Left lobe of liver (tissue), 2 donors: ENCODE data around the gene NUFIP1. TPM values are rescaled to one million over a fixed set of nuclear protein-coding genes. Genes with fewer than 3 reads are reported as not detected.

ENCODE experiments used
- ATAC-seq: fragments of 200-7000 bp; cut with Tn5 transposase; one replicate; pipeline ENCODE4 v1.9.1; 2020; ENCODE audit warnings: mild to moderate bottlenecking, moderate library complexity
- DNase-seq: peaks from one replicate; pipeline ENCODE4 v3.0.0-alpha.2; 2020; ENCODE audit warnings: low spot score
- total RNA-seq: library from RNA; stranded (reverse); gene quantifications from one replicate; pipeline ENCODE4 v1.2.1, GENCODE V29; 2021
- donor health status: DM: no; HTN: no; CAD: no; lungs with moderate emphysema.
- donor health status: DM: no; HTN: yes; CAD: no.

NUFIP1 gene
- total RNA-seq, 1 donor from 2014 or later = 1.6 TPM

DNA sequence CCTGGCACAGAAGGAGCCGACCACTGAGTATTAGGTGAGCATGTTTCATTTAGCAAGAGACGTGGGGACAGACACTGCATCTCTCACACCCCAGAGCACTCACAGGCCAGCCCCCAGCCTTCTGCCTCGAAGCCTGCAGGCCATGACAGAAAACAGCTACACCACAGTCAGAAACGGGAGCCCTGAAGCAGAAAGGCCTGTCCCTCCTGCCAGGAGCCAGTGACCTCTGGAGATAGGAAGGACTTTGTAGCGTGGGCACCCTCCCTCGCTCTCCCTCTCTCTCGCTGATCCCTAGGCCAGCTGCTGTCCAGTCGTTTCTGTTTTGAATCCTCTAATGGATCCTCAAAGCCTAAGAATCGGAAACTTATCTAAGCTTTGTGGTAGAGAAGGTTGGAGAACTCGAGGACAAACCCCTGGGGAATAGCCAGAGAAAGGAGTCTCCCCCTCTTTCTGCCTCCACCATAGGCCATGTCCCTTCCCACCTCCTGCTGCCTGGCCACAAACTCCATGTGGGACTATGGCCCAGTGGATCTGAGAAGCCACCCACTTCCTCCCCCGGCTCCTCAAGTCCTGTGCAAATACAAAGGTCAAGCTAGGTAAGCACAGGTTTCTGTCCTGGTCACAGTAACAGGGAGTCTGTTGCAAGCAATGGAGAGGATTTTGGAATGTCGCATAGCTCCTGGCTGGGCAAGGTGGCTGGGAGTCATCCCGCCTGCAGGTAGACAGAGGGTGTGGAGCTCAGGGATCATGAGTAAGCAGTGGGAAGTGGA is 95.1 kb downstream of the NUFIP1 start:
- DNase-seq (no peak), ATAC-seq (peak; percentile 77)

Other genes starting within 250 kb of the NUFIP1 start
- gene GPALPP1, start 67 bp upstream of the NUFIP1 start, total RNA-seq = 7.4 TPM
- 4.4 TPM for gene GTF2F2, start 131.0 kb upstream of the NUFIP1 start, total RNA-seq
- gene KCTD4, start 211.6 kb upstream of the NUFIP1 start, total RNA-seq = not detected